GM18498 (cell line): ENCODE data around the gene ERFL.
A peak's percentile ranks its signal among the peaks of the same experiment; 100 is the strongest.

Experiments
- ATAC-seq: cut with Tn5 transposase; IDR thresholded peaks from one replicate; pipeline ENCODE4 v1.9.1; 2021; ENCODE audit warnings: mild to moderate bottlenecking, moderate library complexity; ENCODE audit not compliant: unreplicated experiment

Gene ERFL

GRCh38 chr19:41901707-41902360, 26.4 kb downstream of the ERFL start:
- ATAC-seq, result no peak

- no peak for ATAC-seq
Observed at GRCh38 chr19:41898235-41898634, 30.0 kb downstream of the ERFL start.

- ATAC-seq, result no peak
Observed at GRCh38 chr19:41897820-41898219, 30.4 kb downstream of the ERFL start.

- ATAC-seq, result no peak
Observed at GRCh38 chr19:41897181-41897580, 31.1 kb downstream of the ERFL start.

GRCh38 chr19:41896581-41896942, 31.7 kb downstream of the ERFL start:
- ATAC-seq, result no peak

- no peak for ATAC-seq
Observed at GRCh38 chr19:41895745-41896580, 32.3 kb downstream of the ERFL start.

GRCh38 chr19:41894350-41894749, 33.9 kb downstream of the ERFL start:
- no peak for ATAC-seq

- no peak for ATAC-seq
Observed at GRCh38 chr19:41893899-41894298, 34.4 kb downstream of the ERFL start.

- no peak for ATAC-seq
Observed at GRCh38 chr19:41892173-41892902, 35.9 kb downstream of the ERFL start.

GRCh38 chr19:41890936-41891335, 37.3 kb downstream of the ERFL start:
- ATAC-seq, result no peak

GRCh38 chr19:41889896-41890295, 38.4 kb downstream of the ERFL start:
- ATAC-seq, result no peak

- ATAC-seq, result no peak
Observed at GRCh38 chr19:41888926-41889325, 39.3 kb downstream of the ERFL start.

- no peak for ATAC-seq
Observed at GRCh38 chr19:41887711-41888382, 40.4 kb downstream of the ERFL start.

- no peak for ATAC-seq
Observed at GRCh38 chr19:41886761-41887710, 41.2 kb downstream of the ERFL start.

GRCh38 chr19:41883821-41884733, 44.2 kb downstream of the ERFL start:
- peak; percentile 81 for ATAC-seq

GRCh38 chr19:41883463-41883820, 44.8 kb downstream of the ERFL start:
- ATAC-seq, result no peak

- no peak for ATAC-seq
Observed at GRCh38 chr19:41882568-41883462, 45.4 kb downstream of the ERFL start, which contains the start of gene ARHGEF1. ARHGEF1 (plus strand) TSS chr19:41883184; CDS start chr19:41888083, 4,899 bp downstream.

- ATAC-seq, result no peak
Observed at GRCh38 chr19:41880329-41880708, 47.9 kb downstream of the ERFL start.
